ENCODE measurements around the gene ERCC3.

GRCh38 chr2:127343277-127343676 lies 49.3 kb upstream of the ERCC3 start:
- TF ChIP-seq, protein P1, sequence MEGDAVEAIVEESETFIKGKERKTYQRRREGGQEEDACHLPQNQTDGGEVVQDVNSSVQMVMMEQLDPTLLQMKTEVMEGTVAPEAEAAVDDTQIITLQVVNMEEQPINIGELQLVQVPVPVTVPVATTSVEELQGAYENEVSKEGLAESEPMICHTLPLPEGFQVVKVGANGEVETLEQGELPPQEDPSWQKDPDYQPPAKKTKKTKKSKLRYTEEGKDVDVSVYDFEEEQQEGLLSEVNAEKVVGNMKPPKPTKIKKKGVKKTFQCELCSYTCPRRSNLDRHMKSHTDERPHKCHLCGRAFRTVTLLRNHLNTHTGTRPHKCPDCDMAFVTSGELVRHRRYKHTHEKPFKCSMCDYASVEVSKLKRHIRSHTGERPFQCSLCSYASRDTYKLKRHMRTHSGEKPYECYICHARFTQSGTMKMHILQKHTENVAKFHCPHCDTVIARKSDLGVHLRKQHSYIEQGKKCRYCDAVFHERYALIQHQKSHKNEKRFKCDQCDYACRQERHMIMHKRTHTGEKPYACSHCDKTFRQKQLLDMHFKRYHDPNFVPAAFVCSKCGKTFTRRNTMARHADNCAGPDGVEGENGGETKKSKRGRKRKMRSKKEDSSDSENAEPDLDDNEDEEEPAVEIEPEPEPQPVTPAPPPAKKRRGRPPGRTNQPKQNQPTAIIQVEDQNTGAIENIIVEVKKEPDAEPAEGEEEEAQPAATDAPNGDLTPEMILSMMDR (conservative IDR thresholded peaks at IDR 0.05; ENCODE audit: low read depth, low read length) = no peak
- no peak for TF ChIP-seq EZH2 (IDR thresholded peaks at IDR 0.05; ENCODE audit: borderline replicate concordance, low read depth, low read length, poor library complexity, severe bottlenecking)

Data from A673 (cell line).